B cell (primary cell): ENCODE results near the gene CHST11. TPM values are rescaled to one million over a fixed set of nuclear protein-coding genes. Genes with fewer than 3 reads are reported as not detected.

Experiments used
- ATAC-seq: fragments of 200-7000 bp; cut with Tn5 transposase; one replicate; pipeline ENCODE4 v1.10.0; 2021; ENCODE audit warnings: low read depth, mild to moderate bottlenecking, moderate number of reproducible peaks, moderate library complexity
- CTCF ChIA-PET: fragments of 350-600 bp; sonication (Branson Sonifier 250); formaldehyde crosslinking; loops from one replicate; lab custom pipeline; 2021; ENCODE audit warnings: antibody characterized with exemption, inconsistent platforms; lab: Charles Lee
- POLR2A ChIA-PET: fragments of 350-600 bp; sonication (Branson Sonifier 250); formaldehyde crosslinking; loops from one replicate; lab custom pipeline; 2021; ENCODE audit warnings: antibody characterized with exemption; lab: Charles Lee
- DNase-seq: peaks from one replicate; pipeline ENCODE4 v3.0.0; 2013
- H2AFZ ChIP-seq: 2 replicates; pipeline ENCODE4 v1.6.1; 2012; ENCODE audit warnings: mild to moderate bottlenecking, low read depth, low read length; ENCODE audit not compliant: insufficient read depth, poor library complexity, severe bottlenecking
- H3K27ac ChIP-seq, 2 donors: 1 replicate in 1 of 2; 2 replicates in 1 of 2; pipeline ENCODE4 v1.5.1; 2012 to 2013; ENCODE audit warnings: low read length in 2 of 2, mild to moderate bottlenecking in 2 of 2, moderate library complexity in 1 of 2
- H3K27me3 ChIP-seq, 4 experiments: fragments of 200-600 bp in 1 of 4; sonication (generic) in 1 of 4; replicated peaks in 1 of 4; 1 replicate in 2 of 4; 2 replicates in 2 of 4; pipeline versions ENCODE4 v1.6.1 to v1.7.0; 2013 to 2016; ENCODE audit warnings: low read length in 3 of 4, mild to moderate bottlenecking in 2 of 4, mixed read lengths in 1 of 4, moderate library complexity in 1 of 4; ENCODE audit not compliant: insufficient read depth in 4 of 4, control insufficient read depth in 3 of 4; ENCODE audit errors: control extremely low read depth in 1 of 4
- H3K36me3 ChIP-seq, 2 experiments: replicated peaks in 1 of 2; 1 replicate in 1 of 2; 2 replicates in 1 of 2; pipeline versions ENCODE4 v1.6.1 to v1.7.1; 2013; ENCODE audit warnings: low read length in 1 of 2; ENCODE audit not compliant: insufficient read depth in 2 of 2, control insufficient read depth in 1 of 2; ENCODE audit errors: control extremely low read depth in 1 of 2, extremely low read depth in 1 of 2
- H3K4me1 ChIP-seq, 2 donors: fragments of 200-600 bp in 1 of 2; sonication (generic) in 1 of 2; 1 replicate in 1 of 2; 2 replicates in 1 of 2; pipeline versions ENCODE4 v1.5.1 to v1.6.1; 2013 to 2017; ENCODE audit warnings: low read length in 2 of 2; ENCODE audit not compliant: control insufficient read depth in 2 of 2, insufficient read depth in 2 of 2
- H3K4me2 ChIP-seq: replicated peaks from 2 replicates; pipeline ENCODE3; 2012; ENCODE audit warnings: mild to moderate bottlenecking, low read depth, low read length; ENCODE audit not compliant: poor library complexity, severe bottlenecking
- H3K4me3 ChIP-seq, 5 experiments: fragments of 200-600 bp in 1 of 5; sonication (generic) in 1 of 5; 1 replicate in 3 of 5; 2 replicates in 2 of 5; pipeline versions ENCODE4 v1.5.1 to v1.7.0; 2011 to 2016; ENCODE audit warnings: low read length in 4 of 5, mild to moderate bottlenecking in 4 of 5, low read depth in 2 of 5, control low read depth in 1 of 5, moderate library complexity in 1 of 5; ENCODE audit not compliant: insufficient read depth in 1 of 5; ENCODE audit errors: control extremely low read depth in 1 of 5, extremely low read depth in 1 of 5
- H3K79me2 ChIP-seq: fragments of 200-600 bp; sonication (generic); one replicate; pipeline ENCODE4 v1.6.0; 2016; ENCODE audit warnings: low read length; ENCODE audit not compliant: control insufficient read depth, insufficient read depth
- H3K9ac ChIP-seq: fragments of 200-600 bp; sonication (generic); 2 replicates; pipeline ENCODE4 v1.6.1; 2017; ENCODE audit warnings: mild to moderate bottlenecking, low read length, moderate library complexity
- H3K9me3 ChIP-seq, 3 donors: one replicate each; pipeline versions ENCODE4 v1.6.1 to v1.7.1; 2013; ENCODE audit warnings: low read length in 2 of 3; ENCODE audit not compliant: control insufficient read depth in 2 of 3, insufficient read depth in 1 of 3; ENCODE audit errors: control extremely low read depth in 1 of 3
- H4K20me1 ChIP-seq: 2 replicates; pipeline ENCODE4 v1.6.0; 2012; ENCODE audit warnings: mild to moderate bottlenecking, low read length; ENCODE audit not compliant: insufficient read depth, control insufficient read depth, poor library complexity, severe bottlenecking
- H3K27ac Mint-ChIP-seq: one replicate; pipeline ENCODE4 v1.8.0; 2021; ENCODE audit warnings: mixed read lengths
- H3K27me3 Mint-ChIP-seq: one replicate; pipeline ENCODE4 v1.8.0; 2021; ENCODE audit warnings: mixed read lengths
- H3K4me1 Mint-ChIP-seq: one replicate; pipeline ENCODE4 v1.8.0; 2021; ENCODE audit warnings: mixed read lengths
- H3K4me3 Mint-ChIP-seq: one replicate; pipeline ENCODE4 v1.8.0; 2021; ENCODE audit warnings: mixed read lengths
- H3K9me3 Mint-ChIP-seq: one replicate; pipeline ENCODE4 v1.8.0; 2022; ENCODE audit warnings: mixed read lengths; ENCODE audit not compliant: insufficient read depth
- EZH2 ChIP-seq: IDR thresholded peaks from 2 replicates; pipeline ENCODE4 v1.6.1; 2012; ENCODE audit warnings: borderline replicate concordance, low read depth, mild to moderate bottlenecking, moderate library complexity, low read length; ENCODE audit not compliant: insufficient read depth, poor library complexity, severe bottlenecking
- WGBS: methylation state at CpG from one replicate; pipeline ENCODE4 v1.1.5; 2013; ENCODE audit warnings: missing lambda C conversion rate; ENCODE audit not compliant: insufficient coverage; 5-methylcytosine and 5-hydroxymethylcytosine counted together
- intact Hi-C: fragments of 100-400 bp; cut with micrococcal nuclease; formaldehyde crosslinking; loops from one replicate; pipeline ENCODE4 v1.10.0; 2022
- polyA plus RNA-seq: library from polyadenylated mRNA; depleted of rRNA; stranded (reverse); fragments of >200 nt; gene quantifications from 2 replicates; pipeline ENCODE4 v1.2.3, GENCODE V29; 2012
- total RNA-seq, 2 donors: library from RNA; stranded (reverse); fragments of 120-200 nt in 1 of 2; gene quantifications; 1 replicate in 1 of 2; 2 replicates in 1 of 2; pipeline versions ENCODE4 v1.2.3 to v1.2.4, GENCODE V29; 2013 to 2022
- TF ChIP-seq, protein P1 (sequence below): fragments of 200-600 bp; IDR thresholded peaks from one replicate; pipeline ENCODE4 v1.8.0; 2022; ENCODE audit warnings: antibody characterized with exemption, mild to moderate bottlenecking

The CHST11 gene
- total and polyA plus RNA-seq, 2 donors (not counting 1 experiment from before 2014, with no cell fraction given), result 46.3 to 152 TPM

DNA sequence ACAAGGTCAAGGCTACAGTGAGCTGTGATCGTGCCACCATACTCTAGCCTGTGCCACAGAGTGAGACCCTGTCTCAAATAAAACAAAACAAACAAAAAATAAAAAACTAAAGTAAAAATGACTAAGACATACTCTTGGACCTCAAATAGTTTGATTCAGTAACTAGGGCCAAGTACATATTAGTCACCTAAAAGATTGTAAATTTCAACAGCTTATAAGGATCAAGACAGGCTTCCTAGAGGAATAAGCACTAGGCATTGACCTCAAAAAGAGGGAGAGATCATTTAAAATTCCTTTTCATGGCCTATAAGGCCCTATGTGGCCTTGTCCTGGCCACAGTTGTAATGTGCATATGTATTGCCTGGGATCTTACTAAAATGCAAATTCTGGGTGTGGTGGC, 46.0 kb upstream of the CHST11 start:
- Histone ChIP-seq H3K36me3 (no peaks in the 10 kb centered on the region), H3K9me3 (no peaks in the 10 kb centered on the region), H3K4me2 (no peak overlapping the region), H3K27me3 (peaks cover 0 to 3% (median 0%) of the 10 kb centered on the region in 4 experiments), H3K4me1 (peaks cover 5 to 29% of the 10 kb centered on the region in 2 donors), H3K79me2 (no peaks in the 10 kb centered on the region), H4K20me1 (no peaks in the 10 kb centered on the region), H2AFZ (no peak overlapping the region), H3K4me3 (no peak overlapping the region), H3K9ac (no peak overlapping the region), H3K27ac (no peak overlapping the region)
- ATAC-seq (no peak), DNase-seq (no peak)
- H3K9me3 Mint-ChIP-seq, result peaks cover 3% of the 10 kb centered on the region
- H3K27ac Mint-ChIP-seq, result no peak overlapping the region
- TF ChIP-seq EZH2, result no peak
- TF ChIP-seq, protein P1, sequence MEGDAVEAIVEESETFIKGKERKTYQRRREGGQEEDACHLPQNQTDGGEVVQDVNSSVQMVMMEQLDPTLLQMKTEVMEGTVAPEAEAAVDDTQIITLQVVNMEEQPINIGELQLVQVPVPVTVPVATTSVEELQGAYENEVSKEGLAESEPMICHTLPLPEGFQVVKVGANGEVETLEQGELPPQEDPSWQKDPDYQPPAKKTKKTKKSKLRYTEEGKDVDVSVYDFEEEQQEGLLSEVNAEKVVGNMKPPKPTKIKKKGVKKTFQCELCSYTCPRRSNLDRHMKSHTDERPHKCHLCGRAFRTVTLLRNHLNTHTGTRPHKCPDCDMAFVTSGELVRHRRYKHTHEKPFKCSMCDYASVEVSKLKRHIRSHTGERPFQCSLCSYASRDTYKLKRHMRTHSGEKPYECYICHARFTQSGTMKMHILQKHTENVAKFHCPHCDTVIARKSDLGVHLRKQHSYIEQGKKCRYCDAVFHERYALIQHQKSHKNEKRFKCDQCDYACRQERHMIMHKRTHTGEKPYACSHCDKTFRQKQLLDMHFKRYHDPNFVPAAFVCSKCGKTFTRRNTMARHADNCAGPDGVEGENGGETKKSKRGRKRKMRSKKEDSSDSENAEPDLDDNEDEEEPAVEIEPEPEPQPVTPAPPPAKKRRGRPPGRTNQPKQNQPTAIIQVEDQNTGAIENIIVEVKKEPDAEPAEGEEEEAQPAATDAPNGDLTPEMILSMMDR, result no peak
- no peaks in the 10 kb centered on the region for H3K27me3 Mint-ChIP-seq
- POLR2A ChIA-PET, result no interaction called here
- intact Hi-C loops, result no loop called here
- H3K4me3 Mint-ChIP-seq, result no peak overlapping the region
- H3K4me1 Mint-ChIP-seq, result peaks cover 15% of the 10 kb centered on the region
- no CpG with 5 or more reads among the region's 1 CpG for WGBS
- CTCF ChIA-PET, result interaction anchor here (1.2 kb wide), 1 partner anchor 29 kb away, joined by 4 read pairs; no protein-coding TSS in a partner anchor

DNA sequence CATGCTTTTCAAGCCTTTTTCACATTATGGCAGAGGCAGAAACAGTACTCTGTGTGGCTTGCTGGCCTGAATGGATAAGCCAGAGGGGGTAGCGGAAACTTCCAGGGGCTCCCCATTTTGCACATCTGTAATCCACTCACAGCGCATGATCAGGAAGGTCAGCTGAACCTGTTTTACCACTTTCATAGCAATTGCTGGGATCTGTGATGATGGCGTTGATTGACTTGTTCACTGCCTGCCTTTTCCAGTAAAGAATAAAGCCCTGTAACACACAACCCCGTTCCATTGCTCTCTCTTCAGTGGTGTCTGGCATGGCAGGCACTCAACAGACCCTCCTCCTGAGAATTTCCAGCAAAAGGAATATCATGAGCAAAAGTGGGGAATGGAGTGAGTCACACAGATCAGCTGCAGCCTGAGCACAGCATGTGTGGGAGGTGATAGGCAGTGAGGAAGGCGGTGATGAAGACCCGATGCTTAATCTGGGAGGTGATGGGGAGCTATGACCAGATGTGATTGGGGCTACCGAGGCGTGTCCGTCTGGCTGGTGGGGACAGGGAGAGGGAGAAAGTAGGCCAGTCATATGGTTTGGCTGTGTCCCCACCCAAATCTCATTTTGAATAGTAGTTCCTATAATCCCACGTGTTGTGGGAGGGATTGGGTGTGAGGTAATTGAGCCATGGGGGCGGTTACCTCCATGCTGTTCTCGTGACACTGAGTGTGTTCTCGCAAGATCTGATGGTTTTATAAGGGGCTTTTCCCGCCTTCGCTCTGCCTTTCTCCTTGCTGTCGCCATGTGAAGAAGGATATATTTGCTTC, 44.7 kb upstream of the CHST11 start:
- intact Hi-C loops, result no loop called here
- H3K9ac ChIP-seq, result no peak overlapping the region
- no peaks in the 10 kb centered on the region for H3K9me3 ChIP-seq
- no peak overlapping the region for H3K27ac ChIP-seq
- H3K9me3 Mint-ChIP-seq, result no peaks in the 10 kb centered on the region
- no peaks in the 10 kb centered on the region for H3K36me3 ChIP-seq
- no peak overlapping the region for H3K4me3 ChIP-seq
- peak overlapping the region; percentile 3 for H3K4me3 Mint-ChIP-seq
- no peak overlapping the region for H3K27ac Mint-ChIP-seq
- no peaks in the 10 kb centered on the region for H3K27me3 Mint-ChIP-seq
- ChIA-PET CTCF (interaction anchor here (1.4 kb wide), 1 partner anchor 641 kb away, joined by 3 read pairs; no protein-coding TSS in a partner anchor), POLR2A (no interaction called here)
- H3K4me1 ChIP-seq, result peaks cover 5 to 29% of the 10 kb centered on the region in 2 donors
- DNase-seq, result no peak
- H3K79me2 ChIP-seq, result no peaks in the 10 kb centered on the region
- no peak overlapping the region for H2AFZ ChIP-seq
- H3K27me3 ChIP-seq, result peaks cover 0 to 3% (median 0%) of the 10 kb centered on the region in 4 experiments
- 92% methylated on average over 12 of the region's 16 CpGs for WGBS
- H3K4me1 Mint-ChIP-seq, result peaks cover 15% of the 10 kb centered on the region
- ATAC-seq, result no peak
- no peak overlapping the region for H3K4me2 ChIP-seq
- no peaks in the 10 kb centered on the region for H4K20me1 ChIP-seq
- no peak for TF ChIP-seq EZH2
- TF ChIP-seq, protein P1, result no peak
